Ovary (tissue), 9 donors: ENCODE data around the gene TANC1. TPM values are rescaled to one million over a fixed set of nuclear protein-coding genes. Genes with fewer than 3 reads are reported as not detected.

Source experiments
- DNase-seq, 5 donors: peaks; one replicate each; pipeline ENCODE4 v3.0.0-alpha.2; 2019 to 2020
- H3K27ac ChIP-seq, 2 donors: fragments of 200-600 bp; one replicate each; pipeline versions ENCODE4 v1.5.1 to v1.8.0; 2019 to 2022
- H3K27me3 ChIP-seq: fragments of 200-600 bp; one replicate; pipeline ENCODE4 v1.8.0; 2022
- H3K36me3 ChIP-seq: fragments of 200-600 bp; sonication (generic); one replicate; pipeline ENCODE4 v1.5.1; 2019
- H3K4me1 ChIP-seq: one replicate; pipeline ENCODE4 v1.8.1; 2013; ENCODE audit warnings: mild to moderate bottlenecking, moderate library complexity; ENCODE audit not compliant: insufficient read depth
- H3K4me3 ChIP-seq: fragments of 200-600 bp; sonication (generic); one replicate; pipeline ENCODE4 v1.5.1; 2017
- H3K9me3 ChIP-seq, 2 donors: fragments of 200-600 bp in 1 of 2; sonication (generic) in 1 of 2; one replicate each; pipeline versions ENCODE4 v1.5.1 to v1.8.1; 2013 to 2019; ENCODE audit warnings: mild to moderate bottlenecking in 1 of 2, moderate library complexity in 1 of 2
- CTCF ChIP-seq, 3 donors: fragments of 450-650 bp in 2 of 3; fragments of 200-600 bp in 1 of 3; IDR thresholded peaks; one replicate each; pipeline versions ENCODE4 v1.5.1 to v1.8.0; 2016 to 2022; ENCODE audit warnings: antibody characterized with exemption in 3 of 3, mild to moderate bottlenecking in 1 of 3
- EP300 ChIP-seq: sonication (generic); formaldehyde crosslinking; IDR thresholded peaks from one replicate; pipeline ENCODE4 v1.6.1; 2017; ENCODE audit warnings: antibody characterized with exemption
- POLR2A ChIP-seq: fragments of 450-650 bp; IDR thresholded peaks from one replicate; pipeline ENCODE4 v1.6.1; 2017; ENCODE audit warnings: antibody characterized with exemption, mild to moderate bottlenecking, moderate library complexity
- WGBS, 3 donors: extraction: QIAGEN DNeasy Blood & Tissue Kit in 1 of 3; methylation state at CpG; one replicate each; pipeline versions ENCODE4 v1.1.5 to v1.1.7; 2013 to 2017; 5-methylcytosine and 5-hydroxymethylcytosine counted together
- intact Hi-C, 4 donors: fragments of 100-400 bp; cut with DNase I; formaldehyde crosslinking; loops; one replicate each; pipeline versions ENCODE4 v1.11.0 to v1.15.1; 2022 to 2023
- polyA plus RNA-seq, 2 donors: library from polyadenylated mRNA; stranded (reverse); fragments of 200-250 nt in 1 of 2; fragments of 350-450 nt in 1 of 2; fragmentation: Illumina TruSeq in 1 of 2; extraction: RNeasy Lipid Tissue Mini Kit (QIAGEN cat#74804) in 1 of 2; gene quantifications; one replicate each; pipeline ENCODE4 v1.2.3, GENCODE V29; 2013 to 2014
- total RNA-seq, 7 donors: library from RNA; depleted of rRNA in 2 of 7; stranded (reverse); fragments of >200 nt in 2 of 7; fragmentation: NEBNext Ultra II Directional in 3 of 7; extraction: Animal tissue kit (Norgen Biotek cat#: 25700) in 3 of 7; gene quantifications; one replicate each; pipeline versions ENCODE4 v1.1.0 to v1.2.4, GENCODE V29; 2016 to 2023
- donor health status: DM: no; HTN: no; CAD: no; lungs with moderate emphysema.
- donor health status: DM: no; HTN: no; CAD: no.
- donor health status: Bipolar disorder and iron deficiency.
- donor health status: DM: yes; HTN: yes; CAD: no.
- donor health status: DM: no; HTN: no; CAD: no.
- donor health status: DM: yes; HTN: yes; CAD: no.

Gene TANC1
- total and polyA plus RNA-seq, 9 donors: 12.2 to 39.2 (median 25.8) TPM

GRCh38 chr2:159114835-159115234 is 146.4 kb downstream of the TANC1 start:
- Histone ChIP-seq H3K4me3 (no peak overlapping the region), H3K36me3 (no peaks in the 10 kb centered on the region), H3K27ac (no peak overlapping the region), H3K4me1 (peaks cover 6% of the 10 kb centered on the region), H3K9me3 (no peaks in the 10 kb centered on the region), H3K27me3 (no peaks in the 10 kb centered on the region)
- intact Hi-C loops: loop anchor here in 1 of 4 donors (5.0 kb wide), 1 partner anchor 213 kb away; no protein-coding TSS in a partner anchor
- TF ChIP-seq POLR2A (no peak), CTCF (IDR thresholded peaks at IDR 0.05) (no peak), EP300 (no peak)
- no peak for DNase-seq
- 87 to 97% (median 95%) methylated on average over 5 of the region's 5 CpGs for WGBS, 3 donors

DNA sequence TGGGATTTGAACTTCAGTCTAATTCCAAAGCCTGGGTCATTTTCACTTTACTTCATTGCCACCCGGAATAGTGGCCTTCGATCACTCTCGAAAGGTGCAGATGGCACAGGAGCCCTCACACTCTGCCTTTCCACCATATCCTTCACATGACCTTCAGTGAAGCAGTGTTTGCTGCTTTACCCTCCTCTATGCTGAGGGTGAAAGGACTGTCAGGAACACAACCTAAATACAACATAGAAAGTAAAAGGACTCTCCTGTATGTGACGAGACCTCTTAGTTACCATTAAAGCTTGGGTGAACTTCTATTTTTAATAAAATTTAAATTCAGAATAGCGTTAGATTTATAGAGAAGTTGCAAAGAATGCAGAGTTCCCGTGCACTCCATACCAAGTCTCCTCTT is 148.5 kb downstream of the TANC1 start:
- Histone ChIP-seq H3K27ac (no peak overlapping the region), H3K9me3 (no peaks in the 10 kb centered on the region), H3K4me1 (no peaks in the 10 kb centered on the region), H3K27me3 (no peaks in the 10 kb centered on the region), H3K36me3 (no peaks in the 10 kb centered on the region), H3K4me3 (no peak overlapping the region)
- WGBS, 3 donors: 97 to 98% (median 98%) methylated on average over 6 of the region's 6 CpGs
- no peak for TF ChIP-seq CTCF (IDR thresholded peaks at IDR 0.05)
- TF ChIP-seq EP300: no peak
- TF ChIP-seq POLR2A: no peak
- intact Hi-C loops: loop anchor here in 1 of 4 donors (5.0 kb wide), 1 partner anchor 215 kb away; no protein-coding TSS in a partner anchor
- DNase-seq: no peak

DNA sequence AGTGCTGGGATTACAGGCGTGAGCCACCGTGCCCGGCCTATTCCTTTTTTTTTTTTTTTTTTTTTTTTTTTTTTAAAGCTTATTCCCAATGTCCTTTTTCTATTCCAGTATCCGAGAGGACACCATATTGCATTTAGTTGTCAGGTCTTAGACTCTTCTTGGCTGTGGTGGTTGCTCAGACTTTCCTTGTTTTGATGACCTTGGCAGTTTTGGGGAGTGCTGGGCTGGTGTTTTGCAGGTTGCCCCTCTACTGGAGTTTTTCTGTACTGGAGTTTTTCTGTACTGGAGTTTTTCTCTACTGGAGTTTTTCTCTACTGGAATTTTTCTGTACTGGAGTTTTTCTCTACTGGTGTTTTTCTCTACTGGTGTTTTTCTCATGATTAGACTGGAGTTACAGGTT is 149.2 kb downstream of the TANC1 start:
- intact Hi-C loops: loop anchor here in 2 of 4 donors (2.0 to 5.0 kb wide), 2 partner anchors 215 to 217 kb away; no protein-coding TSS in a partner anchor
- TF ChIP-seq CTCF (IDR thresholded peaks at IDR 0.05): no peak
- no peak for TF ChIP-seq EP300
- TF ChIP-seq POLR2A: no peak
- Histone ChIP-seq H3K27ac (no peak overlapping the region), H3K9me3 (no peaks in the 10 kb centered on the region), H3K36me3 (no peaks in the 10 kb centered on the region), H3K27me3 (no peaks in the 10 kb centered on the region), H3K4me3 (no peak overlapping the region), H3K4me1 (no peaks in the 10 kb centered on the region)
- WGBS, 3 donors: 71 to 96% (median 82%) methylated on average over 4 of the region's 4 CpGs
- DNase-seq: no peak

DNA sequence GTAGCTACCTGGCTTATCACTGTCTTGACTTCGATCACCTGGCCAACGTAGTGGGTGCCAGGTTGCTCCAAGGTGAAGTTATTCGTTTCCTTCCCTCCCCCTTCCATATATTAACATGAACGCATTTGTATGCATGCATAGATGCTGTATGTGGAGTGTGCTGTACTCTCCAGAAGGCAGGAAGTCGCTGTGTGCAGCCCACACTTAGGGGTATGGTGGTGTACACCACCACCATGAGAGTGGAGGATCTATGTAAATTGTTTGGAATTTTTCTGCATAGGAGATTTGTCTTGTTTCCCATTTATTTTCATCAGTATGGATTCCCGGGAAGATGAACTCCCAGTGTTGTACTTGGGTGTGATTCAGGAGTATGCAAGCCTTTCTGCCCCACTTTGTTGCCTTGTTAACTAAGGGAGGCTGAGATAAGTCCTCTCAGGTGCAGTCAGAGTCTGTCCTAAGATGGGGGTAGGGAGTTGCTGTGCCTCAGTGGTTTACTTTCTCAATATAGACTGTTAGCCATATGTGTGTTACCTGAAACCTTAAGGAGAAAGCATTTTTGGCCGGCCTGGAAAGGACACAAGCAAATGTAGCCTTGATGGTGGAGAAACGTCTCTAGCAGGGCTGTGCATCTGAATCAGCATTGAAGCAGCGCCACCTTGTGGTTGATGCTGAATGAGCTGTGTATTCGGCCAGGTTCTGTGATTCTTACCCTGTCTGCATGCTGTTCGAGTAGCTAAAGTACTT is 149.8 kb downstream of the TANC1 start:
- Histone ChIP-seq H3K27me3 (no peaks in the 10 kb centered on the region), H3K4me3 (no peak overlapping the region), H3K36me3 (no peaks in the 10 kb centered on the region), H3K4me1 (no peaks in the 10 kb centered on the region), H3K9me3 (no peaks in the 10 kb centered on the region), H3K27ac (no peak overlapping the region)
- intact Hi-C loops: loop anchor here in 2 of 4 donors (2.0 to 5.0 kb wide), 2 partner anchors 216 to 217 kb away; no protein-coding TSS in a partner anchor
- peak; percentile 84 to 92 (median 91) for DNase-seq
- WGBS, 3 donors: 43 to 45% (median 43%) methylated on average over 11 of the region's 11 CpGs
- TF ChIP-seq EP300 (no peak), CTCF (IDR thresholded peaks at IDR 0.05) (peak; percentile 81 to 92 (median 90))
